Neural cell (in vitro differentiated cells): Measurements from ENCODE around the gene DSTN.

Experiments used
- EZH2 ChIP-seq: fragments of 200-600, 300-800 bp; shearing (Covaris generic), sonication (generic); IDR thresholded peaks from 2 replicates; pipeline ENCODE4 v1.6.1; 2014; ENCODE audit warnings: antibody characterized with exemption, low read length, borderline replicate concordance, mild to moderate bottlenecking; ENCODE audit not compliant: insufficient read depth, poor library complexity, severe bottlenecking
- POLR2AphosphoS5 ChIP-seq: IDR thresholded peaks from 2 replicates; pipeline ENCODE4 v1.6.1; 2012
- SMC3 ChIP-seq: fragments of 450-650 bp; conservative IDR thresholded peaks from 2 replicates; pipeline ENCODE4 v1.6.1; 2014; ENCODE audit warnings: antibody characterized with exemption, mild to moderate bottlenecking, moderate library complexity; ENCODE audit not compliant: poor library complexity
- TAF1 ChIP-seq: IDR thresholded peaks from 2 replicates; pipeline ENCODE4 v1.6.1; 2012; ENCODE audit warnings: low read depth
- TF ChIP-seq, protein P1 (sequence below): fragments of 450-650 bp; IDR thresholded peaks from 2 replicates; pipeline ENCODE4 v1.5.1; 2014; ENCODE audit warnings: antibody characterized with exemption, mild to moderate bottlenecking, moderate library complexity; ENCODE audit not compliant: poor library complexity, severe bottlenecking

DNA sequence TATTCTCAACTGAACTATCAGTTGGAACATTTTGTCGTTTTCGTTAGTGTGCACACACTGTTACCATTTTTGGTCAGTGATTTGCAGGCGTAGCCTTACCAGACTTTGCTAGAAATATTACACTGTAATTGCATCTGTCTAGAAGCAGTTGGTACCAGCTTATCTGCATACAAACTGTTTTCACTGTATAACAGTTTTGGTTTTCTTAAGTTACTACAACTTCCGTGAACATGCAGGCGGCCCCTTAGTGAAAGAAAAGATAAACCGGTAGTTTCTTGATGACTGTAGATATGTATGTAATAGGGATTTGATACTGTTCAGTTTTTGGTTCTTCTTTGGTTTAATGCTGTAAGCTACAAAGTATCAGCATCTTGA is 1.3 kb downstream of the DSTN start:
- TF ChIP-seq TAF1 = no peak
- TF ChIP-seq EZH2 = no peak
- TF ChIP-seq, protein P1, sequence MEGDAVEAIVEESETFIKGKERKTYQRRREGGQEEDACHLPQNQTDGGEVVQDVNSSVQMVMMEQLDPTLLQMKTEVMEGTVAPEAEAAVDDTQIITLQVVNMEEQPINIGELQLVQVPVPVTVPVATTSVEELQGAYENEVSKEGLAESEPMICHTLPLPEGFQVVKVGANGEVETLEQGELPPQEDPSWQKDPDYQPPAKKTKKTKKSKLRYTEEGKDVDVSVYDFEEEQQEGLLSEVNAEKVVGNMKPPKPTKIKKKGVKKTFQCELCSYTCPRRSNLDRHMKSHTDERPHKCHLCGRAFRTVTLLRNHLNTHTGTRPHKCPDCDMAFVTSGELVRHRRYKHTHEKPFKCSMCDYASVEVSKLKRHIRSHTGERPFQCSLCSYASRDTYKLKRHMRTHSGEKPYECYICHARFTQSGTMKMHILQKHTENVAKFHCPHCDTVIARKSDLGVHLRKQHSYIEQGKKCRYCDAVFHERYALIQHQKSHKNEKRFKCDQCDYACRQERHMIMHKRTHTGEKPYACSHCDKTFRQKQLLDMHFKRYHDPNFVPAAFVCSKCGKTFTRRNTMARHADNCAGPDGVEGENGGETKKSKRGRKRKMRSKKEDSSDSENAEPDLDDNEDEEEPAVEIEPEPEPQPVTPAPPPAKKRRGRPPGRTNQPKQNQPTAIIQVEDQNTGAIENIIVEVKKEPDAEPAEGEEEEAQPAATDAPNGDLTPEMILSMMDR = no peak
- TF ChIP-seq SMC3 = no peak
- TF ChIP-seq POLR2AphosphoS5 = no peak
